Progenitor cell of endocrine pancreas (in vitro differentiated cells): ENCODE results near the gene SLC10A7. TPM values are rescaled to one million over a fixed set of nuclear protein-coding genes. Genes with fewer than 3 reads are reported as not detected.

ENCODE experiments used
- DNase-seq: peaks from one replicate; pipeline ENCODE4 v3.0.0; 2021; ENCODE audit warnings: low spot score; ENCODE audit not compliant: unreplicated experiment
- H3K27ac Mint-ChIP-seq: 2 replicates; pipeline ENCODE4 v1.8.0; 2021; ENCODE audit warnings: mild to moderate bottlenecking, moderate library complexity, mixed read lengths
- H3K27me3 Mint-ChIP-seq: 2 replicates; pipeline ENCODE4 v1.8.0; 2021; ENCODE audit warnings: mixed read lengths
- H3K36me3 Mint-ChIP-seq: 2 replicates; pipeline ENCODE4 v1.8.0; 2022; ENCODE audit warnings: mixed read lengths; ENCODE audit not compliant: insufficient read depth
- H3K4me1 Mint-ChIP-seq: 2 replicates; pipeline ENCODE4 v1.8.0; 2021; ENCODE audit warnings: low read depth, mixed read lengths
- H3K4me3 Mint-ChIP-seq: 2 replicates; pipeline ENCODE4 v1.8.0; 2021; ENCODE audit warnings: low read depth, mild to moderate bottlenecking, moderate library complexity, mixed read lengths
- H3K9me3 Mint-ChIP-seq: 2 replicates; pipeline ENCODE4 v1.8.0; 2021; ENCODE audit warnings: low read depth, mixed read lengths
- total RNA-seq: library from RNA; stranded (reverse); gene quantifications from 2 replicates; pipeline ENCODE4 v1.2.1, GENCODE V29; 2021
- TF ChIP-seq, protein P1 (sequence below): fragments of 200-600 bp; sonication (generic); IDR thresholded peaks from one replicate; pipeline ENCODE4 v1.5.0; 2021; ENCODE audit warnings: antibody characterized with exemption, mild to moderate bottlenecking; ENCODE audit not compliant: unreplicated experiment

The SLC10A7 gene
- total RNA-seq, 1 donor from 2014 or later, result 14.1 TPM

- H3K27me3 Mint-ChIP-seq, result peaks cover 5% of the 10 kb centered on the region
- H3K36me3 Mint-ChIP-seq, result no peaks in the 10 kb centered on the region
- TF ChIP-seq, protein P1, sequence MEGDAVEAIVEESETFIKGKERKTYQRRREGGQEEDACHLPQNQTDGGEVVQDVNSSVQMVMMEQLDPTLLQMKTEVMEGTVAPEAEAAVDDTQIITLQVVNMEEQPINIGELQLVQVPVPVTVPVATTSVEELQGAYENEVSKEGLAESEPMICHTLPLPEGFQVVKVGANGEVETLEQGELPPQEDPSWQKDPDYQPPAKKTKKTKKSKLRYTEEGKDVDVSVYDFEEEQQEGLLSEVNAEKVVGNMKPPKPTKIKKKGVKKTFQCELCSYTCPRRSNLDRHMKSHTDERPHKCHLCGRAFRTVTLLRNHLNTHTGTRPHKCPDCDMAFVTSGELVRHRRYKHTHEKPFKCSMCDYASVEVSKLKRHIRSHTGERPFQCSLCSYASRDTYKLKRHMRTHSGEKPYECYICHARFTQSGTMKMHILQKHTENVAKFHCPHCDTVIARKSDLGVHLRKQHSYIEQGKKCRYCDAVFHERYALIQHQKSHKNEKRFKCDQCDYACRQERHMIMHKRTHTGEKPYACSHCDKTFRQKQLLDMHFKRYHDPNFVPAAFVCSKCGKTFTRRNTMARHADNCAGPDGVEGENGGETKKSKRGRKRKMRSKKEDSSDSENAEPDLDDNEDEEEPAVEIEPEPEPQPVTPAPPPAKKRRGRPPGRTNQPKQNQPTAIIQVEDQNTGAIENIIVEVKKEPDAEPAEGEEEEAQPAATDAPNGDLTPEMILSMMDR, result peak; percentile 43
- no peak for DNase-seq
- H3K27ac Mint-ChIP-seq, result no peak overlapping the region
- H3K4me3 Mint-ChIP-seq, result no peak overlapping the region
- H3K9me3 Mint-ChIP-seq, result no peaks in the 10 kb centered on the region
- H3K4me1 Mint-ChIP-seq, result peaks cover 10% of the 10 kb centered on the region
Measured at GRCh38 chr4:146243141-146243882, 278.4 kb downstream of the SLC10A7 start.

- H3K27me3 Mint-ChIP-seq, result no peaks in the 10 kb centered on the region
- no peak overlapping the region for H3K4me3 Mint-ChIP-seq
- no peak for DNase-seq
- no peak overlapping the region for H3K27ac Mint-ChIP-seq
- no peaks in the 10 kb centered on the region for H3K9me3 Mint-ChIP-seq
- TF ChIP-seq, protein P1, result no peak
- H3K36me3 Mint-ChIP-seq, result no peaks in the 10 kb centered on the region
- H3K4me1 Mint-ChIP-seq, result no peaks in the 10 kb centered on the region
Measured at GRCh38 chr4:146238107-146238506, 283.6 kb downstream of the SLC10A7 start.

DNA sequence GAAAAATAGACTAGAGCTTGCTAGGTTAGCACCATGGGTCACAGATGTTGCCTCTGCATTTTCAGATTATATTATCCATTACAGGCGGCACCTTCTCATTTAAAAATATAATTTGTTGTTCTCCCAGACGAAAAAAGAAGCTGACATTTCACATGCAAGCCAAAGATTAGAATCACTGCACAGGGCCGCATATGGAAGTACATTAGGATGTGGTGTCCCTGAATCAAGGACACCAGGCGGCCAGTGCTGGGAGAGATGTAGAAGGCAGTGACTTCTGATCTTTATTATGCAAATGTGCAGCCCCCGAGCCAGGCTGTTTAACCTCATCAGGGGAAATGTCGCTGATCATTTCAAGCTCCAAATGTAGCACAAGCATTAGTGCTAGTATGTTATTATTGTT is 284.6 kb downstream of the SLC10A7 start:
- no peak for DNase-seq
- Mint-ChIP-seq H3K36me3 (no peaks in the 10 kb centered on the region), H3K27me3 (no peaks in the 10 kb centered on the region), H3K9me3 (peaks cover 4% of the 10 kb centered on the region), H3K4me3 (no peak overlapping the region), H3K4me1 (no peaks in the 10 kb centered on the region), H3K27ac (no peak overlapping the region)
- TF ChIP-seq, protein P1, result no peak

DNA sequence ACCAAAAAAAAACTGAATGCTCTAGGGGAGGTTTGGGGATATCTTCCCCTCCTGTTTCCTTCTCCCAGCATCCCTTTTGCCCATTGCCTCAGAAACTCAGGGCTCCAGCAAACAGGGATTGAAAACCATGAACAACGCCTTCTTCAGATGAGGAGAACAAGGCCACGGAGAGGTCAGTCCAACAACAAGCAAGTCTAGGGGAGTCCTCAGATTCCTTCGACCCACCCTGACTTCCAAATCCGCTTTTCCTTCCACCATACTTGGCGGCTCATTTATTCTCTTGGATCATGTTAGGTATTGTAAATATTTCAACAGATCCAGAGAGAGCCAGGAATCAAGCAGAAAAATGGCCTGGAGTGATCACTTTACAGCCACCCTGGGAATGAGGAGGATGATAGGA is 285.5 kb downstream of the SLC10A7 start:
- Mint-ChIP-seq H3K4me1 (no peaks in the 10 kb centered on the region), H3K36me3 (no peaks in the 10 kb centered on the region), H3K9me3 (peaks cover 4% of the 10 kb centered on the region)

DNA sequence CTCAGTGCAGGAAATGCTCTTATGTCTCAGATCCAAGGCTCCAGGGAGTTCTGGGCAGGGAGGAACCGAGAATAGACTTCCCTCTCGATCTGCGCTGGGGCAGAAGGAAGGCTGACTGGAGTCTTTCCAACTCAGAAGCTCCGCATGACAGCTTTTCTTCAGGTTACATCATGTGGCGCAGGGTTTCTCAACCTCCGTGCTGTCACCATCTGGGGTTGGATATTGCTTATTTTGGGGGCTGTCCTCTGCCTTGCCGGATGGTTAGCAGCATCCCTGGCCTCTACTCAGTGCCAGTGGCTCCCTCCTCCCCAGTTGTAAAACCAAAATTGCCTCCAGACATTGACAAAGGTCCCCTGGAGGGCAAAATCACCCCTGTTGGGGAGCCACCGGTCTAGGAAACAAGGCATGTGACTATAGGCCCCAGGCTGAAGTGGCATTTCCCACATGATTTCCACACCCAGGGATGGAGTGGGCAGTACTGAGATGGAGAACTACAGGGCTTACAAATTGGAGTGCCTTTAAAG is 286.0 kb downstream of the SLC10A7 start:
- H3K27me3 Mint-ChIP-seq, result no peaks in the 10 kb centered on the region
- H3K36me3 Mint-ChIP-seq, result no peaks in the 10 kb centered on the region
- H3K27ac Mint-ChIP-seq, result no peak overlapping the region
- DNase-seq, result no peak
- no peaks in the 10 kb centered on the region for H3K4me1 Mint-ChIP-seq
- H3K4me3 Mint-ChIP-seq, result no peak overlapping the region
- TF ChIP-seq, protein P1, result no peak
- peaks cover 4% of the 10 kb centered on the region for H3K9me3 Mint-ChIP-seq

More for the DNA sequence above, 285.5 kb downstream of the SLC10A7 start:
- no peaks in the 10 kb centered on the region for H3K27me3 Mint-ChIP-seq
- TF ChIP-seq, protein P1, result no peak
- no peak overlapping the region for H3K27ac Mint-ChIP-seq
- H3K4me3 Mint-ChIP-seq, result no peak overlapping the region
- DNase-seq, result no peak
